Measurements from ENCODE around the gene ADGRA3. TPM values are rescaled to one million over a fixed set of nuclear protein-coding genes. Genes with fewer than 3 reads are reported as not detected.

The ADGRA3 gene
- total and polyA plus RNA-seq, 2 of the 13 experiments (the other 11 are each of a cell fraction or from before 2014, with no cell fraction given), result 32.2 to 40.8 TPM

GRCh38 chr4:22515888-22516541 is at the start of gene ADGRA3 (continued):
- TF ChIP-seq ZBTB10 (CRISPR knock-in tag; IDR thresholded peaks at IDR 0.05; ENCODE audit: borderline replicate concordance) (no peak), JDP2 (CRISPR knock-in tag; IDR thresholded peaks at IDR 0.05; ENCODE audit: borderline replicate concordance) (no peak; the same call in 1 of the 2 replicates), ZNF709 (CRISPR knock-in tag; IDR thresholded peaks at IDR 0.05) (peak; percentile 62; the same call in 1 of the 2 replicates), ZNF773 (CRISPR knock-in tag; IDR thresholded peaks at IDR 0.05; ENCODE audit: borderline replicate concordance) (no peak), FOXM1 (CRISPR knock-in tag; IDR thresholded peaks at IDR 0.05) (no peak), TBP (CRISPR knock-in tag; IDR thresholded peaks at IDR 0.05) (no peak), CENPBD1 (CRISPR knock-in tag; IDR thresholded peaks at IDR 0.05; ENCODE audit: borderline replicate concordance, low read depth) (no peak), CBX5 (CRISPR knock-in tag; IDR thresholded peaks at IDR 0.05; ENCODE audit: borderline replicate concordance) (no peak), ZBTB7A (CRISPR knock-in tag; IDR thresholded peaks at IDR 0.05) (no peak), TSC22D2 (CRISPR knock-in tag; IDR thresholded peaks at IDR 0.05; ENCODE audit: borderline replicate concordance) (0 out of 2 replicates have a peak, but pooled peaks have one; percentile 34), ARID2 (CRISPR knock-in tag; IDR thresholded peaks at IDR 0.05; ENCODE audit: borderline replicate concordance) (no peak), NFIB (CRISPR knock-in tag; IDR thresholded peaks at IDR 0.05; ENCODE audit: borderline replicate concordance) (no peak), SAFB2 (CRISPR knock-in tag; IDR thresholded peaks at IDR 0.05; ENCODE audit: borderline replicate concordance, low read depth) (no peak), ZNF101 (CRISPR knock-in tag; IDR thresholded peaks at IDR 0.05; ENCODE audit: borderline replicate concordance, low read depth) (no peak), ZNF350 (CRISPR knock-in tag; IDR thresholded peaks at IDR 0.05; ENCODE audit: borderline replicate concordance, low read depth) (no peak), SETDB1 (CRISPR knock-in tag; IDR thresholded peaks at IDR 0.05; ENCODE audit: borderline replicate concordance) (no peak), RBAK (CRISPR knock-in tag; IDR thresholded peaks at IDR 0.05) (no peak), ZFP90 (CRISPR knock-in tag; IDR thresholded peaks at IDR 0.05; ENCODE audit: borderline replicate concordance) (no peak), ZNF275 (CRISPR knock-in tag; IDR thresholded peaks at IDR 0.05; ENCODE audit: borderline replicate concordance) (no peak), FOXC1 (CRISPR knock-in tag; IDR thresholded peaks at IDR 0.05; ENCODE audit: borderline replicate concordance) (no peak; the same call in 1 of the 2 replicates), ZBTB39 (CRISPR knock-in tag; IDR thresholded peaks at IDR 0.05) (no peak)
